NCI-H128 (cell line): ENCODE data around the gene PCDHB13.

Source experiments
- DNase-seq: peaks from one replicate; lab custom pipeline; 2025; ENCODE audit not compliant: unreplicated experiment; lab: John Stamatoyannopoulos, UW

Gene PCDHB13

DNA sequence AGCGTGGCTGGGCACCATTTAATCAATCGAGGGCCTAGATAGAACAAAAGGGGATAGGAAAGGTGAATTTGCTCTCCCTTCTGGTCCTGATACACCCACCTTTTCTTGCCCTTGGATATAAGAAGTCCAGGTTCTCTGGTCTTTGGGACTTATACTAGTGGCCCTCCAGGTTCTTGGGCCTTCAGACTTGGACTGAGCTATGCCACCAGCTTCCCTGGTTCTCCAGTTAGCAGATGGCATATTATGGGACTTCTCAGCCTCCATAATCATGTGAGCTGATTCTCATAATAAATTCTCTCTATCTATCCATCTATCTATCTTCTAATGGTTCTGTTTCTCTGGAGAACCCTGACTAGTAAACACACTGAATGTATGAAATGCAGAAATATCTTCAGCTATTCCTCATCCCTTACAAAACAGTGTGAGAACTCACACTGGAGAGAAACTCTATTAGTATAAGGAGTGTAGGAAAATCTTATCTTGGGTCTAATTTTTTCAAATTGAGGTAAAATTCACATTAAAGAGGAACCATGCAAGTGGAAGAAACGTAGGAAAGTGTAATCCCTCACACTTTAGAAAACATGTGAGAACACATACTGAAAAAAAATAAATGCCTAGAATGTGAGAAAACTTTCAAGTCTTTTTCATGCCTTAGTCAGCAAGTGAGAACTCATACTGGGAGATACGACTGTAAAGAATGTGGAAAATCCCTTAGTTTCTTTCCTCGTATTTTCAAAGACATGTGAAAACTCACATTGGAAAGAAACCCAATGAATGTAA, 46.9 kb downstream of the PCDHB13 start:
- no peak for DNase-seq

DNA sequence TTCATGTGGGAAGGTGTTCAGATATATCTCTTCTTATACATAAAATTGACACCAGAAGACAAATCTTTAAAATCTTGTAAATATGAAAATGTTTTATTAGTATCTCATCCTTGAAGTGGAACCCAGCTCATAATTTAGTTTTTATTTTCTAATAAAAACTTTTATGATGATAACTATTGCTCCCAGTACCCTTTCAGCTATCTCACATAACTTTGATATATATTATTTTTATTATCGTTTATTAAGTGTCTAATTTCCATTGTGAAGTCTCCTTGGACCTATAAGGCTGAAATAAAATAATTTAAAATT, 47.5 kb downstream of the PCDHB13 start:
- DNase-seq: no peak
